Loucy (cell line): ENCODE data around the gene TMEM181.
"Not testable (repeated sequence)": the region's sequence is repeated elsewhere in the genome, so short reads cannot be mapped to it uniquely, and the experiment has no call there.

Experiments
- H2AFZ ChIP-seq: fragments of 200-600 bp; sonication (generic); 2 replicates; pipeline ENCODE4 v1.6.0; 2016; ENCODE audit warnings: antibody characterized with exemption, mild to moderate bottlenecking, low read length, moderate library complexity
- H3F3A ChIP-seq: fragments of 200-600 bp; 2 replicates; pipeline ENCODE4 v1.6.0; 2016; ENCODE audit warnings: antibody characterized with exemption, low read depth, mild to moderate bottlenecking
- H3K27me3 ChIP-seq: fragments of 200-600 bp; sonication (generic); 2 replicates; pipeline ENCODE4 v1.6.1; 2014; ENCODE audit warnings: low read length, mild to moderate bottlenecking; ENCODE audit not compliant: insufficient read depth, poor library complexity, severe bottlenecking
- H3K36me3 ChIP-seq: fragments of 200-600 bp; sonication (generic); 2 replicates; pipeline ENCODE4 v1.6.1; 2016; ENCODE audit warnings: low read length; ENCODE audit not compliant: insufficient read depth
- H3K4me1 ChIP-seq: fragments of 200-600 bp; sonication (generic); 2 replicates; pipeline ENCODE4 v1.5.1; 2014; ENCODE audit warnings: low read length, mild to moderate bottlenecking; ENCODE audit not compliant: insufficient read depth, poor library complexity, severe bottlenecking
- H3K4me2 ChIP-seq: fragments of 200-600 bp; sonication (generic); 2 replicates; pipeline ENCODE4 v1.6.0; 2014; ENCODE audit warnings: antibody characterized with exemption, low read length, low read depth, mild to moderate bottlenecking; ENCODE audit not compliant: poor library complexity, severe bottlenecking
- H3K4me3 ChIP-seq: fragments of 200-600 bp; sonication (generic); 2 replicates; pipeline ENCODE4 v1.5.1; 2014; ENCODE audit warnings: low read length, mild to moderate bottlenecking, mixed read lengths; ENCODE audit not compliant: poor library complexity, severe bottlenecking
- H3K79me2 ChIP-seq: fragments of 200-600 bp; sonication (generic); 2 replicates; pipeline ENCODE4 v1.6.1; 2014; ENCODE audit warnings: low read length; ENCODE audit not compliant: insufficient read depth
- H3K9ac ChIP-seq: fragments of 200-600 bp; sonication (generic); 2 replicates; pipeline ENCODE4 v1.6.0; 2014; ENCODE audit warnings: mild to moderate bottlenecking, low read depth, low read length, moderate library complexity; ENCODE audit not compliant: poor library complexity, severe bottlenecking
- H3K9me2 ChIP-seq: fragments of 200-600 bp; sonication (generic); replicated peaks from 2 replicates; pipeline ENCODE4 v1.6.1; 2016; ENCODE audit warnings: low read depth, low read length, mixed read lengths
- H3K9me3 ChIP-seq: fragments of 200-600 bp; sonication (generic); 2 replicates; pipeline ENCODE4 v1.6.1; 2014; ENCODE audit warnings: mild to moderate bottlenecking, antibody characterized with exemption, low read length, low read depth; ENCODE audit not compliant: insufficient read depth
- H4K20me1 ChIP-seq: fragments of 200-600 bp; sonication (generic); 2 replicates; pipeline ENCODE4 v1.6.0; 2014; ENCODE audit warnings: antibody characterized with exemption, low read length, mild to moderate bottlenecking; ENCODE audit not compliant: insufficient read depth, poor library complexity, severe bottlenecking
- CTCF ChIP-seq: fragments of 200-600 bp; sonication (generic); conservative IDR thresholded peaks from 2 replicates; pipeline ENCODE4 v1.5.1; 2014; ENCODE audit warnings: mild to moderate bottlenecking, antibody characterized with exemption, low read length
- EZH2phosphoT487 ChIP-seq: fragments of 200-600 bp; IDR thresholded peaks from 2 replicates; pipeline ENCODE4 v1.6.1; 2018; ENCODE audit warnings: antibody characterized with exemption, mild to moderate bottlenecking, moderate library complexity, borderline replicate concordance

TMEM181 gene

DNA sequence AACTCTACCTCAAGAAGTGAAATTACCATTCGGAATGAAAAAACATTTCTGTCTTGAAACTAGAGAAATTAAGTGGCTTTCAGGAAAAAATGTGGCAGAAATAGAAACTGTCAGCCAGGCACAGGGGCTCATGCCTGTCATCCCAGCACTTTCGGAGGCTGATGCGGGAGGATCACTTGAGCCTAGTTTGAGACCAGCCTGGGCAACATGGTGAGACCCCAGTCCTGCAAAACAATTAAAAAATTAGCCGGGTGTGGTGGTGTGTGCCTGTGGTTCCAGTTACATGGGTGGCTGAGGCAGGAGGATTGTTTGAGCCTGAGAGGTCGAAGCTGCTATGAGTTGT, 7.1 kb upstream of the TMEM181 start:
- no peak for TF ChIP-seq EZH2phosphoT487
- H4K20me1 ChIP-seq, result no peaks in the 10 kb centered on the region
- H3K4me1 ChIP-seq, result peaks cover 4% of the 10 kb centered on the region
- H3K9me3 ChIP-seq, result no peaks in the 10 kb centered on the region
- H2AFZ ChIP-seq, result no peak overlapping the region
- no peak overlapping the region for H3K4me2 ChIP-seq
- no peaks in the 10 kb centered on the region for H3K36me3 ChIP-seq
- H3K4me3 ChIP-seq, result no peak overlapping the region
- no peaks in the 10 kb centered on the region for H3K79me2 ChIP-seq
- no peak overlapping the region for H3K9ac ChIP-seq
- H3K9me2 ChIP-seq, result no peaks in the 10 kb centered on the region
- H3F3A ChIP-seq, result no peaks in the 10 kb centered on the region
- no peaks in the 10 kb centered on the region for H3K27me3 ChIP-seq

GRCh38 chr6:158554611-158555361, 5.1 kb upstream of the TMEM181 start:
- H4K20me1 ChIP-seq, result no peaks in the 10 kb centered on the region
- H3K36me3 ChIP-seq, result no peaks in the 10 kb centered on the region
- TF ChIP-seq EZH2phosphoT487, result no peak
- no peak for TF ChIP-seq CTCF
- no peaks in the 10 kb centered on the region for H3K27me3 ChIP-seq
- H3K9me2 ChIP-seq, result no peaks in the 10 kb centered on the region
- H3F3A ChIP-seq, result no peaks in the 10 kb centered on the region
- H3K4me3 ChIP-seq, result no peak overlapping the region
- no peaks in the 10 kb centered on the region for H3K9me3 ChIP-seq
- H3K4me2 ChIP-seq, result peak overlapping the region; percentile 12
- H3K9ac ChIP-seq, result no peak overlapping the region
- peak overlapping the region; percentile 70 for H2AFZ ChIP-seq
- H3K4me1 ChIP-seq, result peaks cover 10% of the 10 kb centered on the region
- no peaks in the 10 kb centered on the region for H3K79me2 ChIP-seq

DNA sequence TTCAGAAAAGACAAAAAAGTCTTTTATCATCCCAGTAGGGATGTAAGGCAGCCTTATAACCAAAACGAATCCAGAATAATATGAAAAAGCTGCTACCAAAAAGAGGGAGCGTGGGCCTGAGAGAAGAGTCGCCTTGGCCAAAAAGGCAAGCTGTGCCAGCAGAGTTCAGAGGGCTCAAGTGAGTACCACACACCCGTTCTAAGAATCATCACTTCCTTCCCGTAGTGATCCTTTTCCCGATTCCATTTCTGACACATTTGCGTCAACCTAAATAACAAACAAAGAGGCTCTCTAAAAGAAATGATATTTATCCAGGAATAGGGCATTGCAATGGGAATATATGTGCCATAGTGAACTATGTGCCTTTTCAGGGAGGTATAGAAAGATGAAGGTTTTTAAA, 3.8 kb upstream of the TMEM181 start:
- Histone ChIP-seq H3F3A (no peaks in the 10 kb centered on the region), H3K4me1 (peaks cover 15% of the 10 kb centered on the region), H2AFZ (no peak overlapping the region), H3K9me3 (no peaks in the 10 kb centered on the region), H3K4me2 (no peak overlapping the region), H4K20me1 (peaks cover 4% of the 10 kb centered on the region), H3K36me3 (no peaks in the 10 kb centered on the region), H3K9ac (no peak overlapping the region), H3K79me2 (peaks cover 8% of the 10 kb centered on the region), H3K27me3 (no peaks in the 10 kb centered on the region), H3K4me3 (no peak overlapping the region), H3K9me2 (no peaks in the 10 kb centered on the region)
- TF ChIP-seq CTCF (no peak), EZH2phosphoT487 (no peak)

DNA sequence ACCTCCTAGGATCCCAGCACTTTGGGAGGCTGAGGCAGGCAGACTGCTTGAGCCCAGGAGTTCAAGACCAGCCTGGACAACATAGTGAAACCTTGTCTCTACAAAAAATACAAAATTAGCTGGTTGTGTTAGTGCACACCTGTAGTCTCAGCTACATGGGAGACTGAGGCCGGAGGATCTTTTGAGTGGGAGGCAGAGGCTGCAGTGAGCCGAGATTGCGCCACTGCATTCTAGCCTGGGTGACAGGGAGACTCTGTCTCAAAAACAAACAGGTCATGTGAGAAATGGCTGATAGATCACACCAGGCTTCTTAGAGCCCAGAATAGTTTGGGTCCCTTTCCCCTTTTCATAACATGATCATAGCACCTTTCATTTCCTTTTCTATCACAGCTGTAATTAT, 2.8 kb upstream of the TMEM181 start:
- not testable (repeated sequence) for H3K9ac ChIP-seq, H3K4me2 ChIP-seq, H2AFZ ChIP-seq, H3K9me3 ChIP-seq, H3F3A ChIP-seq, H3K4me3 ChIP-seq, H3K9me2 ChIP-seq, H3K36me3 ChIP-seq, H3K27me3 ChIP-seq
- Histone ChIP-seq H3K4me1 (peaks cover 24% of the 10 kb centered on the region), H4K20me1 (peaks cover 14% of the 10 kb centered on the region), H3K79me2 (peaks cover 18% of the 10 kb centered on the region)
